Fibroblast of pulmonary artery (primary cell): ENCODE measurements around the gene CABLES1.

ENCODE experiments used
- DNase-seq: peaks from one replicate; pipeline ENCODE4 v3.0.0-alpha.2; 2010; ENCODE audit warnings: low read depth
- H3K4me3 ChIP-seq: replicated peaks from 2 replicates; pipeline ENCODE4 v1.5.1; 2011; ENCODE audit warnings: low read depth, mild to moderate bottlenecking, control low read depth, low read length, moderate library complexity
- TF ChIP-seq, protein P1 (sequence below): IDR thresholded peaks from 2 replicates; pipeline ENCODE4 v1.5.1; 2011; ENCODE audit warnings: mild to moderate bottlenecking, control low read depth, low read length, inconsistent platforms; ENCODE audit errors: missing control alignments

The CABLES1 gene

DNA sequence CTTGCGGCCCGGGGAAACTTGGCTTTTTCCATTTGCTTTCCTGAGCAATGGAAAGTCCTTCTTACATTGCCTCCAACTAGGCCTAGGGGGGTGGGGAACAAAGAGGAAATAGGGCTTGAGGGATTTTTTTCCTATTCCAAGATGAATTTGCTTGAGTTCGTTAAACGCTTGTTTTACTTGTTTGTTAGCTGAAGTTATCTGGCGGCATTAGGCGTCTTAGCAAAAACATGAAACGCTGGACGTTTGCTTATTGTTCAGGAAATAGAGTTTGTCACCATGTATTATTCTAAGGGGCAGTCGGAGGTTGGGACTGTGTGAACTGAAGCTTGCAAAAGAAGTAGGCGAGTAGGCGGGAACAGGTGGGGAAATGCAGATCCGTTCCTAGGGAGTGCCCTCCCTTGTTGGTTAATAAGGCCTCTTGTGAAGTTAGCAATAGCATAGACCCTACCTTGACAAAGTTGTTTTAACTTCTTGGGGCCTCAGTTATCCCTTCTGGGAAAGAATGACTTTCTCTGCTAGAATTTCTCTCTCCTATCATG lies 1.9 kb downstream of the CABLES1 start:
- H3K4me3 ChIP-seq: peak overlapping the region; percentile 69
- DNase-seq: peak; percentile 47
- TF ChIP-seq, protein P1, sequence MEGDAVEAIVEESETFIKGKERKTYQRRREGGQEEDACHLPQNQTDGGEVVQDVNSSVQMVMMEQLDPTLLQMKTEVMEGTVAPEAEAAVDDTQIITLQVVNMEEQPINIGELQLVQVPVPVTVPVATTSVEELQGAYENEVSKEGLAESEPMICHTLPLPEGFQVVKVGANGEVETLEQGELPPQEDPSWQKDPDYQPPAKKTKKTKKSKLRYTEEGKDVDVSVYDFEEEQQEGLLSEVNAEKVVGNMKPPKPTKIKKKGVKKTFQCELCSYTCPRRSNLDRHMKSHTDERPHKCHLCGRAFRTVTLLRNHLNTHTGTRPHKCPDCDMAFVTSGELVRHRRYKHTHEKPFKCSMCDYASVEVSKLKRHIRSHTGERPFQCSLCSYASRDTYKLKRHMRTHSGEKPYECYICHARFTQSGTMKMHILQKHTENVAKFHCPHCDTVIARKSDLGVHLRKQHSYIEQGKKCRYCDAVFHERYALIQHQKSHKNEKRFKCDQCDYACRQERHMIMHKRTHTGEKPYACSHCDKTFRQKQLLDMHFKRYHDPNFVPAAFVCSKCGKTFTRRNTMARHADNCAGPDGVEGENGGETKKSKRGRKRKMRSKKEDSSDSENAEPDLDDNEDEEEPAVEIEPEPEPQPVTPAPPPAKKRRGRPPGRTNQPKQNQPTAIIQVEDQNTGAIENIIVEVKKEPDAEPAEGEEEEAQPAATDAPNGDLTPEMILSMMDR: no peak

DNA sequence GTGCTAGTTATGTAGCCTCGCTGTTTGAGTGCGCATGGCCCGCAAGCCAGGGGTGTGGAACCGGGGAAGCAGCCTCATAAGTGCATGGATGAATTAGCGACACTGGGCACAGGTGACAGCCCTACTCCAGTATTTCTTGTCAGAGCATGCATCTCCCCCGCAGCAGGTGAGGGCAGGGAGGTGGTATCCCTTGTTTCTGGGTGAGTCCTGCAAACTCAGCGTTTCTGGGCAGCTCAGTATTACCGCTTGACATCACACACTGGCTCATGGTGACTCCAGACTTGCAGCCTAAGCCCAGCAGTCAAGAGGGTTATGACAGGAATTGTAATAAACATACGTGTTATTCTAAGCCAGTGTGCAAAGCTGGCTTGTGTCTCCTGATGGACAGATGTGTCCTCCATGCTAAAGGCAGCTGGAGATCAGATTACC lies 2.5 kb downstream of the CABLES1 start:
- no peak for DNase-seq
- peak overlapping the region; percentile 69 for H3K4me3 ChIP-seq
- TF ChIP-seq, protein P1: no peak

DNA sequence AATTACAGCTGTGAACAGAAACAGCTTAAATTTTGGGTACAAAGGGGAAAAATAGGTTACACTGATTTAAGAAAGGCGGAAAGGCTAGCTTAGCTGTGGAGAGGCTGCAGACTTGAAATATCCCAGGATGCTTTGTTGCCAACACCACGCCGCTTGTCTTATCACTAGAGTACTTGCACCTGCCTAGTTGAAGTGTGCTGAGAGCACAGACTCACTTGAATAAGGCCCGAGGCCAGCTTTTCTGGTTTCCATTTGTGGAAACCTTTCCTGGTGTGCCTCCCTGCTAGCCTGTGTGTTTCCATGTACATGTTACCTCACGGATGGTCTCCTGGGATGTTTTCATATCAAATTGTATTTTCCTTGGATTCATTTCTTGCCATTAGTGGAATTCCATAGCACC lies 3.2 kb downstream of the CABLES1 start:
- H3K4me3 ChIP-seq: no peak overlapping the region
- TF ChIP-seq, protein P1: no peak
- no peak for DNase-seq

DNA sequence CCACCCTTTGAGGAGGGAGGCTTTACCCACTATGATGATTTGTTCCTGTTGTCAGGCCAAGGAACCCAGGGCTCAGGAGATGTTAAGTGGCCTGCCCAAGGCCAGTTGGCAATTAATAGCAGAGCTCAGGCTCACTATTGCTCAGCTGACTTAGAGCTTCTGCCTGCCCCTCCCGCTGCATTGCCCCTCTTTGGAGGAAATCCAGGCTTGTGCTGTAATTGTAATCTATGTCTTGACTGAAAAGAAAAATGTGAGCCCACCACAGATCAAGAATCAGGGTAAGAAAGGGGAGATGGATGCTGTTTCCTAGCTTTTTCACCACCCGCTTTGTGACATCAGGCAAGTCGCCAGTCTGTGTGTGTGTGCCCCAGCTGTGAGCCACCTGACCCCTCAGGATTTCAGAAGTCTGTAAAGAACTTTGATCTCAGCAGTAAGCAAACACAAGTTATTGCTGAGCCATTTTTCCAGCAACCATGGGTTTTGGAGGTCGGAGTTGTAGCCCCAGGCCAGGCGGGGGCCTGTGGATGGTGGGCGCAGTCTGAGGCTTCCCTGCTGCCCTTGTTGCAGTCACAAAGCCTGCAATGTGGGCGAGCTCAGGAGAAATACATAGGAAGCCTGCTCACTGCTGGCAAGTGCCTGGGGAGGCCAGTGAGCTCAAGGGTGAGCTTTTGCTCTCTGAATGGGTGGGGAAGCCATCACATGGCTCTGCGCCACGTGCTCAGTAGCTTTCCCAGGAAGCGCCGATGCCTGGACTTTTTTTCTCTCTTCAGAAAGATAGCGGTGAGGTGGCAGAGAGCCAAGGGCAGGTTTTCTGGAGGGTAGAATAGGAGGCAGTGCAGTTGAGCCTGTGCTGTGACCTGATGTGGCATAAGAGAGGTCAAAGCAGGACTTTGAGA lies 6.1 kb downstream of the CABLES1 start:
- H3K4me3 ChIP-seq: no peak overlapping the region
- TF ChIP-seq, protein P1: no peak
- DNase-seq: peak; percentile 31

DNA sequence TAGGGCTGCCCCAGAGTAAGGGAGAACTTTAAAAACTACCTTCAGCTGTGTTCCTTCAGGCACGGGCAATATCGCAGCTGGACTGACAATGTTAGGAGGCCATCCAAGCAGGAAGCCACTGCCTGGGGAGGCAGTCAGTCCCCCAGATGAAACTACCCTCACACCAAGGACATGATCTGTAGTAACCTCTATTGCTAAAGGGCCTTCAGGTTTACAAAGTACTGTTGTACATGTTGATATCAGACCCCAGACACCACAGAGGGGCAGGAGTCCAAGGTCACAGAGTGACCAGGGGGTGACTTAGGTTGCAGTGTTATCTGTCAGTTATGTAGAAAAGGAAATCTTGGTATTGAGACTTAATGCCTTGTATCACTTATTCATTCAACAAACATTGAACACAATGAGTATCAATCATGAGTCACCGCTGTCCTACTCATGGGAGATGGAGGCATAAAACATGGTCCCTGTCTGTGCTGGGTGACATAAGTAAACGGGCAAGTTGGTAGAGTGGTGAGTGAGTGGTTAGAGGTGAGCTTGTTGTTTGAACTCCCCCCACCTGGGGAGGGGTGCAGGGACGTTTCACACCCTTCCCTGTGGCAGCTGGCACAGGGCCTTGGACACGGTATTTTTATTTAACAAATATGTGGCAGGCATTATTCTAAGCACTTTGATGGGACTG lies 7.1 kb downstream of the CABLES1 start:
- TF ChIP-seq, protein P1: no peak
- no peak for DNase-seq
- no peak overlapping the region for H3K4me3 ChIP-seq

DNA sequence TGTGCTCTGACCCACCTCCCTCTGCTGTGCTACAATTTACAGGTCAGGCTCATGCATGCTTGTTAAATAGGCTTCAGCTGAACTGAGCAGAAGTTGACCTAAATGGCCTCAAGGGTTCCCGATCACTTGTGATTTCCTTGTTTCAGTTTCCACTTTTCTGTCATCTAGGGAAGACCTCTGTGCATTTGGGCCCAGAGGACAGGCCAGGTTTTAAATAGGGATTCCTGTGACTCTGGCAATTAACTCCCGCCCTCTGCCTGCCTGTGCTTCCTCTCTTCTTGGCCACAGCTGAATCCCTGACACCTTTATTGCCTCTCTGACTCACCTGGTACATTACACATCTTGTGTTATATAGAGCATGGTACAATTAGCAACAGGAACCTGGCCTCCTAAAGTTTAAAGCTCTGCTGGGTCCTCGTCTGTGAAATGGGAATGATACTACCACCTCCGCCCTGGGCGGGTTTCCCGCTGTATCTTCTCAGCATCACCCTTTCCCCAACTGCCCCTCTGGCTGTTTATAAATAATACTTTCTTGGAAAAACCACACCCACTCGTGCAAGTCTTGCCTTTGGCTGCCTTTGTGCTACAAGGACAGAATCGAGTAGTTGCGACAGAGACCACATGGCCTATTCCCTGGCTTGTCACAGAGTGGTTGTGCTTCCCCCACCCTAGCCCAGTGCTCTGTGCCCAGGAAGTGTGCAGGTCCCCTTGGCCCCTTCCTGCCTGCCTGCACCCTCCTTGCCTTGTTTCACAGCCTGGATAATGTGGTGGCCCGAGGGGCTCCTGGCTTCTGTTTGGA lies 7.9 kb downstream of the CABLES1 start:
- TF ChIP-seq, protein P1: no peak
- peak; percentile 59 for DNase-seq
- no peak overlapping the region for H3K4me3 ChIP-seq
